NCI-H2107 treated with DMSO at 0.1 percent for 48 hours (cell line): ENCODE measurements around the gene SGSH.
A peak's percentile ranks its signal among the peaks of the same experiment; 100 is the strongest.
"Not testable (repeated sequence)": the region's sequence is repeated elsewhere in the genome, so short reads cannot be mapped to it uniquely, and the experiment has no call there.

Experiments
- DNase-seq: peaks from one replicate; lab custom pipeline; 2025; ENCODE audit not compliant: unreplicated experiment; lab: John Stamatoyannopoulos, UW

Gene SGSH

DNA sequence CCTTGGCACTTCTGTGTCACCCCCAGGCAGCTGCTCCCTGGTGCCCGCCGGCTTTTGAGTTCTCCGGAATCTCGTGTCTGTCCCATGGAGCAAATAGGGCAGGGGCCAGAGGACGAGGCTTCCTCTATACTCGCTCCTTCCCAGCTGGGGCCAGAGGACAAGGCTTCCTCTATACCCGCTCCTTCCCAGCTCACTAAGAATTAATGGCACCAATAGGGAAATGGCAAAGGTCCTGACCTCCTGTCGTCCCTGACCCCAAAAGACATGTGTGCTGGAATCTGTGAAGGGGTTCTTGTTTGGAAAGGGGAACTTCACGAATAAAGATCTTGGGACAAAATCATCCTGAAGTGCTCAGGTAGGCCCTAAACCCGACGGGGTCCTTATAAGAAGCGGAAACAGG lies 7.6 kb downstream of the SGSH start:
- no peak for DNase-seq

- peak; percentile 84 for DNase-seq
Observed at GRCh38 chr17:80212109-80212508, 8.0 kb downstream of the SGSH start.

DNA sequence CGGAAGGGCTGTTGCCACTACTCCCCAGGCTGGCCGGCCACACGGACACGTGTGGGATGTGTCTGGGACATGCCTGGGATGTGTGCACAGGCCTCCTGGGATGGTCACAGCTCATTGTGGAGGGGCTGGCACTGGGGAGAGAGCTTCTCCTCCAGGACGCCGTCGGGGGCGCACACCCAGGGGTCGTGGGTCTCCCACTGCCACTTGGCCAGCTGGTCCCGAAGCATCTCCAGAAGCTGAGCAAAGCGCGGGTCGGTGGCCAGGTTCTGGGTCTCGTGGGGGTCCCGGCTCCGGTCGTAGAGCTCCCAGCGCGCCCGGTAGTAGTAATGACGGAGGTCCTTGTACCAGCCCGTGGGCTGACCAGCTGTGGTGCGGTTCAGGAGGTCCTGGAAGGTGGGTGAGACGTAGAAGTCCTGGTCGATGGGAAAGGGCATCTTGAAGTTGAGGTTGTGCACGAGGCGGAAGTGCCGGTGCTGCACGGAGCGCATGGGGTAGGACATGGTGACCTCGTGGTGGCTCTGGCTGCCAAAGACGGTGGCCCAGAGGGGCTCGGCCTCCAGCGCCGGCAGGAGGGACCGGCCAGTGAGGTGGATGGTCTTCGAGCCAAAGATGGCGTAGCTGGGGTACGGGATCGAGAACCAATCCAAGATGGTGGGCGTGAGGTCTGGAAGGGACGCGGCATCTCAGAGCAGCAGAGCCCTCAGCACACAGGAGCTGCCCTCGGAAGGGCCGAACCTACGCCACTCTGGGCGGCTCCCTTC lies 9.6 kb downstream of the SGSH start:
- DNase-seq: no peak

DNA sequence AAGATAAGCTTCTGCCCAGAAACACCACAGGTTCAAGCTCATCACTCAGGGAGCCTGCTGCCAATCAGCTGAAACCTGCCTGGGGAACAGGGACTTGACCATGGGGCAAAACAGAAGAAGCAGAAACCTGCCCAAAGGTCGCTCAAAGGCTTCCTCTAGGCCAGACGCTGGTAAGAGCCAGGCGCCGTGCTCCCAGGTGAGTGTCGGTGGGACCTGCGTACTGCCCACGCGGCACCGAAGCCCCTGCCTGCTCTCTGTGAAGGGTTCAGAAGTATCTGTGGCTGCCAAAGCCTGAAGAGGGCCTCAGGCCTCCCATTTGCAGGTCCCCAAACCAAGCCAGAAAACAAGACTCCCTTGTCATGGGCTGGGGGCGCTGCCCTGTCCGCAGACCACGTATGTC lies 10.4 kb downstream of the SGSH start:
- no peak for DNase-seq

GRCh38 chr17:80208050-80208449 lies 12.1 kb downstream of the SGSH start:
- DNase-seq: no peak

GRCh38 chr17:80205811-80206210 lies 14.3 kb downstream of the SGSH start:
- DNase-seq: no peak

DNA sequence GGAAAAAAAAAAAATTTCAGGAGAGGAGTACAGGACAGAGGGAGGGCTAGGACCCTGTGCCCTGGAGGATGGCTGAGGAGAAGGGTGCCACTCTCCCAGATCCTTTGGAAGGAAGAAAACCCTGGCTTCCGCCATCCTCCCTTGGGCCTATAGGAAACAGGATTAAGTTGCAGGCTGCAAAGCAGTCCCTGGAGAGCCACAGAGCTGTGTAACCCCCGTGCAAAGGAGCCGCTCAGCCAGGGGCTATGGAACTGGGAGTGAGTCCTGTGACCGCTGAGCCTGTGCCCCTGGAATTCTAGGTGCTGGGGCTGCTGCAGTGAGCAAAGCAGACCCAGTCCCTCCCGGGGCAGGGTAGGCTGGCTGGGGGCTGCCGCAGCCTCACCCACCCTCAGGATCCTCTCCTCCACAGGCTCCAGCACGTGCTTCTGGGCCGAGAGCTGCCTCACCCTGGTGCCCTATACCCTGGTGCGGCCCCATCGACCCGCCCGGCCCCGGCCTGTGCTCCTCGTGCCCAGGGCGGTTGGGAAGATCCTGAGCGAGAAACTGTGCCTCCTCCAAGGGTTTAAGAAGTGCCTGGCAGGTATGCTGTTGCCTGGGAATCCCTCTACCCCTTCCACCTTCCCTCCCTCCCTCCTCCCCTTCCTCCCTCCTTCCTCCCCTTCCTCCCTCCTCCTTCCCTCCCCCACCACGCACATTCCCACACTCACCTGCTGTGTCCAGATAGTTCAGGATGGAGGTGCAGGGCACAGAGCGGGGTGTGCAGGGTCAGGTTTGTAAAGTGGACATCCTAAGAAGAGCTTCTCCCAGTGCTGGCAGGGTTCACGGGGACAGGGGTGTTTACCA lies 15.3 kb downstream of the SGSH start:
- DNase-seq: no peak

DNA sequence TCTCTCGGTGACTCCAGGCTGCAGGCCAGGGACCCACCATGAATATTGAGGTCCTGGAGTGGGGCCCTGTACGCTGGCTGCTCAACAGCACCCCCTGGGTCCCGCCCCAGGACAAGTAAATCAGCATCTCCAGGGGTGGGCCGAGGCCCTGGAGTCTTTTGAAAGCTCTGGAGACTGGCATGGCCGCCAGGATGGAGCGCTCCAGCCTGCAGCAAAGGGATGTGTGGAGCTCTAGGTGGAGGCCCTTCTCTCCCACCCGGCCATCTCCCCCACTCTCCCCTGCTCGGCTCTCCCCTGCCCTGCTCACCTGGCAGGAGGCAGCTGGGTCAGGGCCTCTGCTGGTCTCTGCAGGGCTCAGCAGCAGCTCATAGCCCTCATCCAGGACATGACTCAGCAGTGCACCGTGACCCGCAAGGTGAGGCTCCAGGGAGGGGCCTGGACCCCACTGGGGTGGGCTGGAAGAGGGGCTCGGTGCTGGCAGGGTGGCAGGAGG lies 16.6 kb downstream of the SGSH start:
- no peak for DNase-seq

GRCh38 chr17:80202197-80202596 lies 17.9 kb downstream of the SGSH start:
- no peak for DNase-seq

- DNase-seq: no peak
Observed at GRCh38 chr17:80201446-80201845, 18.7 kb downstream of the SGSH start.

GRCh38 chr17:80199295-80199694 lies 20.8 kb downstream of the SGSH start:
- not testable (repeated sequence) for DNase-seq

DNA sequence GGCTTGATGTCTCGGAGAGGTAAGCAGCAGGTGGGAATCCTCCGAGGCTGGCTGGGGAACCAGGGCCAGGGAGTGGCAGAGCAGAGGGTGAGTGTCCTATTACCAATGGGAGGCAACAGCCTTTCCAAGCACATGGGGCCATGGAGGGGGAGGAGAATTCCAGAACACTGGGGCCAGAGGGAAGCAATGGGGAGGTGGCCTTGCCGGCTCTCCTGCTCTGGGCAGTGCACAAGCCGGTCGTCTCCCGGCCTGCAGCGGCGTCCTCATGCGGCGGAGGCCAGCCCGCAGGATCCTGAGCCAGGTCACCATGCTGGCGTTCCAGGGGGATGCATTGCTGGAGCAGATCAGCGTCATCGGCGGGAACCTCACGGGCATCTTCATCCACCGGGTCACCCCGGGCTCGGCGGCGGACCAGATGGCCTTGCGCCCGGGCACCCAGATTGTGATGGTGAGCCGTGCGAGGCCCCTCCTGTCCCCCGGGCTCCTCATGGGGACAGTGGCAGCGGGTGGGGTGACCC lies 21.9 kb downstream of the SGSH start:
- peak; percentile 71 for DNase-seq

- DNase-seq: no peak
Observed at GRCh38 chr17:80196652-80197051, 23.5 kb downstream of the SGSH start.

DNA sequence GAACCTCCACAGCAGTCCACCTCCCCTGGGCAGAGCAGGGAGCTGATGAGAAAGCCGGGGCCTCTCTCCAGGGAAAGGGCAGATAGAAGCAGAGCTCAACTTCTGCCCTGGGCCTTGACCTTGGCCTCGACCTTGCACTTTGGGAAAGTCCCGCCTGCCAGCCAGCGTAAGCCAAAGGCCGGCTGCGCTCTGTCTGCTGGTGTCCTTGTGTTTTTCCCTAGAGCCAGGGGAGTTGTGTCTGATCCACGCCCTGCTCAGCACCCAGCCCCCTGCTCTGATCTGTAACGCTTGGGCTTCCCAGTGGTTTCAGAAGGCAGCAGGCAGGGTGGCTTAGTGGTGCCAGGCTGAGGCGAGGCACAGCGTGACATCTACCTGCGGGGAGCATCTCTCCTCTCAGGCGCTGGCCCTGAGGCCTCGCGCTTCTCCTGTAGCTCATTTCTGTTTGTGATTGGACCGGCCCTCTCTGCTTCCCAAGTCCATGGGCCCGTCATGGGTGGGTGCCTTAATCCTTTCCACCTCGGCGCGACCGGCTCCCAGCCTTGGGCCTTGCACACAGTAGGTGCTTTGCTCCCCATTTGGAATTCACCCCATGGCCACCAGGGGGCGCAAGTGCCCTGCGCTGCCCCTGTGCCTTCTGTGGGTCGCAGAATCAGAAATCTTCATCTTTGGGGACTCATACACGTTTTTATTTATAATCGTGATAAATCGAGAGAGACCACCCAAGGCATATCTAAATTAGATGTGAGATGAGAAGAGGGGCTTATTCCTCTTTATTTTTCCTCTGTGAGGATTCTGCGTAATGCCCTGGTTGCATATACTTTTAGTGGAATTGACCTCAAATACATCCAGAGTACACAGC lies 24.2 kb downstream of the SGSH start:
- DNase-seq: no peak

DNA sequence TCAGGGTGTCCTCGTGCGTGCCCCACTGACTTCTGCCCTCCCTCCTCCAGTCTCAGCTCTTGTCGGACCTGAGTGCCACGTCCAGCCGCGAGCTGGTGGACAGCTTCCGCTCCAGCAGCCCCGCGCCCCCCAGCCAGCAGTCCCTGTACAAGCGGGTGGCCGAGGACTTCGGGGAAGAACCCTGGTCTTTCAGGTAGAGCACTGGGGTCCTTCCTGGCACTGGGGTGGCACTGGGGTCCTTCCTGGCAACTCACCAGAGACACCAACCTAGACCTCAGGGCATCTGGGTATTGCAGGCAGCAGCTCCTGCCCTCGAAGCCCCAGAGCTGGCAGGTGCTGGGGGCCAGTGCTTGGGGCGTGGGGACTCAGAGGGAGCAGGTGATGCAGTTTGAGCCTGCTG lies 25.0 kb downstream of the SGSH start:
- DNase-seq: no peak

DNA sequence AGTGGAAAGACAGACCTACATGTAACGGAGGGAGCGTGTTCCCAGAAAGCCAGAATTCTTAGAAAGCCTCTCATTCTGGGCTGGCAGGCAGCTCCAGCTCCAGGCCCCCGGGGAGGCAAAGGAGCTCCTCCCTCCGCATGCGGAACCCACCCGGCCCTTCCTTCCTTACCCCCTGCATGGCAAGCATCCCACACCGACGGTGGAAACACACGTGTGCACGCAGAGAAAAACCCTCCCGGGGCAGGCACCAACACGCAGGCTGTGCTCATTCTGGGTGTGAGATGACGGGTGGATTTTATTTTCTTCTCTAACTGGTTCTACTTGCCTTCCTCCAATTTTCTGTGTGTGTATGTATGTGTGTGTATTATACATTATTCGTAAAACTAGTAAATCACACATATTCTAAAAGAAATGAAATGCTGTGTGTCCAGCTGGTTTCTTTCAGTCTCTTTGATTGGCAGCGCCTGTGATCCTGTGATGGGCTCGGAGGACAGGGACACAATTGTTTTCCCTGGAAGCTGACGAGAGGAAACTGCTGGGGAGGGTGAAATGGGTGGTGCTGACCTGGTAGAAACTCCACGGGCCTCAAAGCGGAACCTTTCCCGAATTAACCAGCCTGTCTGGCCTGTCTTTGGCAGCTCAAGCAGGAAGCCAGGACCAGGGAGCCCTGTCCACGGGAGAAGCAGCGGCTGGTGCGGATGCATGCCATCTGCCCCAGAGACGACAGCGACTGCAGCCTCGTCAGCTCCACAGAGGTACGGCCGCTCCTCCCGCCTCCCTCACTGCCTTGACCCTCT lies 28.1 kb downstream of the SGSH start:
- no peak for DNase-seq

DNA sequence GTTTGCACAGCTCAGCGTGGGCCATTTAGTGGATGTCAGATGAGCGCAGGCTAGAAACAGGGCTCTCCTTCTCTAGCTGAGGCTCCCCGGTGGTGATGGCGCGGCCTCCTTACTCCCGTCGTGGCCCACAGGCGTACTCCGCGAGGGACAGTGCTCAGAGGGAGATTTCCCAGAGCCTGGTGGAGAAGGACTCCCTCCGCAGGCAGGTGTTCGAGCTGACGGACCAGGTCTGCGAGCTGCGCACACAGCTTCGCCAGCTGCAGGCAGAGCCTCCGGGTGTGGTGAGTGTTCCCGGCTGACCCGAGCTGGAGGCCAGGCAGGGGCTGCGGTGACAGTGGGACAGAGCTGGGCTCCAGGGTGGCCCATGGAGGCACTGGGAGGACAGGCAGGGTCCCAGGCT lies 28.9 kb downstream of the SGSH start:
- no peak for DNase-seq

- no peak for DNase-seq
Observed at GRCh38 chr17:80190716-80191115, 29.4 kb downstream of the SGSH start.

DNA sequence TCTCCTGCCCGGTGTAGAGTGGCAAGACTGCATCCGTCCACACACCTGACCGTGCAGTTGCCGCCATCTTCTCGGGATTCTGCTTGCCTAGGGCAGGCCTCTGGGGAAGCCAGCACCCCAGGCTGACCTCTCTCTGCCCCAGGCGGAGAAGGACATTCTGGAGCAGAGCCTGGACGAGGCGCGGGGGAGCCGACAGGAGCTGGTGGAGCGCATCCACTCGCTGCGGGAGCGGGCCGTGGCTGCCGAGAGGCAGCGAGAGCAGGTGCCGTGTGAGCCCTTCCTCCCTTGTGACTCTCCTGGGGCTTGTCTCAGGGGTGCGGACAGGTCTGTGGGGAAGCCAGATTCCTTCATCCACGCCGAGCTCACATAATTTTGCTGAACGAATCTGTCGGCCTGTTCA lies 30.5 kb downstream of the SGSH start:
- DNase-seq: no peak

GRCh38 chr17:80187515-80187941 lies 32.6 kb downstream of the SGSH start:
- DNase-seq: no peak
